ENCODE measurements around the gene RAB31.

GRCh38 chr18:9809697-9810096 is 101.6 kb downstream of the RAB31 start:
- TF ChIP-seq CTCF (IDR thresholded peaks at IDR 0.05) (no peak), POLR2A (IDR thresholded peaks at IDR 0.05) (no peak)
